Vagina (tissue), 2 donors: Measurements from ENCODE around the gene LRRC4C.

Source experiments
- POLR2AphosphoS5 ChIP-seq, 2 donors: sonication (generic); formaldehyde crosslinking; IDR thresholded peaks; one replicate each; pipeline ENCODE4 v1.9.0; 2017; ENCODE audit warnings: antibody characterized with exemption in 2 of 2, mild to moderate bottlenecking in 2 of 2, low read depth in 1 of 2; ENCODE audit not compliant: insufficient read depth in 1 of 2
- TF ChIP-seq, protein P1 (sequence below), 3 experiments: fragments of 450-650 bp in 2 of 3; fragments of 200-600 bp in 1 of 3; sonication (generic) in 1 of 3; IDR thresholded peaks; one replicate each; pipeline ENCODE4 v1.5.1; 2017 to 2019; ENCODE audit warnings: antibody characterized with exemption in 3 of 3, mild to moderate bottlenecking in 2 of 3, moderate library complexity in 2 of 3

DNA sequence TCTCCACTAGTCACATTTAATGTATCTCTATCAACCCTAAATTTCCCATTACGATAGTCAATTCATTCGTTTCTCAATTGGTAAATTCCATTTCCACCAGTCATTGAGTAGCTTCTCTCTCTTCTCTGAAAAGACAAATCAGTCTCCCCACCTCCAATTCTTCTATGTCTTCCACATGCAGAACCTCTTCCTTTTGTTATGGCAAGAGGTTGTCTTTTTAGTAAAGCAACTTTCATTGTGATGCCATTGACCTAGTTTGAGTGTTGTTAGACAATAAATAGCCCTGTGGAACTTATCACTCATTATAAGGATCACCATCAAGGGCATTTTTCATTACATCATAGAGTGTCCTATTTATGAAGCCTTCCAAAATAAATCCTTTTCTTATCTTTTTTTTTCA is 340.9 kb downstream of the LRRC4C start:
- no peak for TF ChIP-seq POLR2AphosphoS5 (IDR thresholded peaks at IDR 0.05; ENCODE audit: insufficient read depth in 1 of 2, low read depth in 1 of 2)
- TF ChIP-seq, protein P1, sequence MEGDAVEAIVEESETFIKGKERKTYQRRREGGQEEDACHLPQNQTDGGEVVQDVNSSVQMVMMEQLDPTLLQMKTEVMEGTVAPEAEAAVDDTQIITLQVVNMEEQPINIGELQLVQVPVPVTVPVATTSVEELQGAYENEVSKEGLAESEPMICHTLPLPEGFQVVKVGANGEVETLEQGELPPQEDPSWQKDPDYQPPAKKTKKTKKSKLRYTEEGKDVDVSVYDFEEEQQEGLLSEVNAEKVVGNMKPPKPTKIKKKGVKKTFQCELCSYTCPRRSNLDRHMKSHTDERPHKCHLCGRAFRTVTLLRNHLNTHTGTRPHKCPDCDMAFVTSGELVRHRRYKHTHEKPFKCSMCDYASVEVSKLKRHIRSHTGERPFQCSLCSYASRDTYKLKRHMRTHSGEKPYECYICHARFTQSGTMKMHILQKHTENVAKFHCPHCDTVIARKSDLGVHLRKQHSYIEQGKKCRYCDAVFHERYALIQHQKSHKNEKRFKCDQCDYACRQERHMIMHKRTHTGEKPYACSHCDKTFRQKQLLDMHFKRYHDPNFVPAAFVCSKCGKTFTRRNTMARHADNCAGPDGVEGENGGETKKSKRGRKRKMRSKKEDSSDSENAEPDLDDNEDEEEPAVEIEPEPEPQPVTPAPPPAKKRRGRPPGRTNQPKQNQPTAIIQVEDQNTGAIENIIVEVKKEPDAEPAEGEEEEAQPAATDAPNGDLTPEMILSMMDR (IDR thresholded peaks at IDR 0.05), result no peak
